ENCODE results near the gene PROSER2. TPM values are rescaled to one million over a fixed set of nuclear protein-coding genes. Genes with fewer than 3 reads are reported as not detected.

Gene PROSER2, protein sequence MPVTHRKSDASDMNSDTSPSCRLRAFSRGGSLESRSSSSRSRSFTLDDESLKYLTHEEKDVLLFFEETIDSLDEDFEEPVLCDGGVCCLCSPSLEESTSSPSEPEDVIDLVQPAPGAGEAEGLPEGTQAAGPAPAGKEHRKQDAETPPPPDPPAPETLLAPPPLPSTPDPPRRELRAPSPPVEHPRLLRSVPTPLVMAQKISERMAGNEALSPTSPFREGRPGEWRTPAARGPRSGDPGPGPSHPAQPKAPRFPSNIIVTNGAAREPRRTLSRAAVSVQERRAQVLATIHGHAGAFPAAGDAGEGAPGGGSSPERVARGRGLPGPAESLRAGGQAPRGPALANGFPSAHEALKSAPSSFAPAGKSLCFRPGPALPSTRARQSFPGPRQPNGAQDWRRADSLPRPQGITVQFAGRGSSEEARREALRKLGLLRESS
- 31.5 to 49.4 TPM (median 44.1 TPM) in 5 replicates for total RNA-seq (2022; extraction: Qiagen RNA extraction; ENCODE audit: low read depth)

DNA sequence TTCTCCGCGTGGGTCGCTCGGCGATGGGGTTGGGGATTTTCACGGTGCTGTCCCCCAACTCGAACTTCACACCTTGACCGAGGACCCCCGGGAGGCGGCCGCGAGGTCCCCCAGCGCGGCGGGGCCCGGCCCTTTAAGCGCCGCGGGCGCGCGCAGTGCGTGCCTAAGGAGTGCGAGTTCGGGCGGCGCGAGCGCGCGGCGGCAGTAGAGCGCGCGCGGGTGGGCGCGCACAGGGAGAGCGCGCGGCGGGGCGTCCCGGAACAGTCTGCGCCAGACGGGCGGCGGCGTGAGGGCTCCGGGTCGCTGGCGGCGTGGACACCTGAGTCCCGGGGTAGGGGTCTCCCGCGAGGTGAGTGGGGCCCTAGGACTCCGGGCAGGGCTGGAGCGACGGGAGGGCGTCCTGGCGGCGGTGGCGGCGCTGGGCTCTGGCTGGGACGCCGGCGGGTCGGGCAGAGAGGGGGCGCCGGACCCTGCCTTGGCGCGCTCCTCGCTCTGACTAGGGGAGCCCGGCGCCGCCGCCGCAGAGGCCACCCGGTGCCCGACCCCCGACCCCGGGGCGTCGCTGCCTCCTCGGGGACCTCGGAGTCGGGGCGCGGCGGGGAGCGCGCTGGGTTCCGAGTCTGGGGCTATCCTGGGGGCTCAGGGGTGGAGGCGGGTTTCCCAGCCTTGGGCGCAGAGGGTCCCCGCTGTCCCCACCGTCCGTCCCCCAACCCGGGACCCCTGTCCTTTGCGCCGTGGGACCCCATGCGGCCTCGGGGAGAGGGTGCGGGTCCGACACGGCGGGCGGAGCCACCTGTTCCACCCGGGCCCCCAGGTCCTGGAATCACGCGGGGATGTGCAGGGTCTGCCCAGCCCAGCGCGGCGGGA, at the start of gene PROSER2:
PROSER2 (plus strand) TSS at position 235 of the 867 bp plus-strand sequence. CDS start 28,722 bp downstream, outside the sequence.

Other genes starting within 250 kb of the PROSER2 start
- 8.1 to 13.4 TPM (median 13.2 TPM) in 5 replicates for gene USP6NL, start 211.7 kb upstream of the PROSER2 start, total RNA-seq (2022; extraction: Qiagen RNA extraction; ENCODE audit: low read depth)
- 7.1 to 11.3 TPM (median 8.8 TPM) in 5 replicates for gene ECHDC3, start 81.0 kb upstream of the PROSER2 start, total RNA-seq (2022; extraction: Qiagen RNA extraction; ENCODE audit: low read depth)
- 12.5 to 19.4 TPM (median 16.2 TPM) in 5 replicates for gene UPF2, start 219.5 kb downstream of the PROSER2 start, total RNA-seq (2022; extraction: Qiagen RNA extraction; ENCODE audit: low read depth)
- 5.5 to 9.9 TPM (median 8.4 TPM) in 5 replicates for gene DHTKD1, start 245.6 kb downstream of the PROSER2 start, total RNA-seq (2022; extraction: Qiagen RNA extraction; ENCODE audit: low read depth)

Measured in A549 treated with RU486 at 1 μM for 4 hours (cell line).